HL-60 (cell line): ENCODE measurements around the gene FRAS1.

Source experiments
- POLR2AphosphoS5 ChIP-seq: IDR thresholded peaks from 2 replicates; pipeline ENCODE4 v1.6.1; 2012; ENCODE audit warnings: low read depth
- REST ChIP-seq: IDR thresholded peaks from 2 replicates; pipeline ENCODE4 v1.6.1; 2012; ENCODE audit warnings: low read depth; ENCODE audit not compliant: insufficient replicate concordance
- TF ChIP-seq, protein P1 (sequence below): IDR thresholded peaks from one replicate; pipeline ENCODE4 v1.5.1; 2011; ENCODE audit warnings: low read length, control low read depth, inconsistent platforms; ENCODE audit not compliant: insufficient read depth

GRCh38 chr4:78552389-78553042 is 495.4 kb downstream of the FRAS1 start:
- TF ChIP-seq, protein P1, sequence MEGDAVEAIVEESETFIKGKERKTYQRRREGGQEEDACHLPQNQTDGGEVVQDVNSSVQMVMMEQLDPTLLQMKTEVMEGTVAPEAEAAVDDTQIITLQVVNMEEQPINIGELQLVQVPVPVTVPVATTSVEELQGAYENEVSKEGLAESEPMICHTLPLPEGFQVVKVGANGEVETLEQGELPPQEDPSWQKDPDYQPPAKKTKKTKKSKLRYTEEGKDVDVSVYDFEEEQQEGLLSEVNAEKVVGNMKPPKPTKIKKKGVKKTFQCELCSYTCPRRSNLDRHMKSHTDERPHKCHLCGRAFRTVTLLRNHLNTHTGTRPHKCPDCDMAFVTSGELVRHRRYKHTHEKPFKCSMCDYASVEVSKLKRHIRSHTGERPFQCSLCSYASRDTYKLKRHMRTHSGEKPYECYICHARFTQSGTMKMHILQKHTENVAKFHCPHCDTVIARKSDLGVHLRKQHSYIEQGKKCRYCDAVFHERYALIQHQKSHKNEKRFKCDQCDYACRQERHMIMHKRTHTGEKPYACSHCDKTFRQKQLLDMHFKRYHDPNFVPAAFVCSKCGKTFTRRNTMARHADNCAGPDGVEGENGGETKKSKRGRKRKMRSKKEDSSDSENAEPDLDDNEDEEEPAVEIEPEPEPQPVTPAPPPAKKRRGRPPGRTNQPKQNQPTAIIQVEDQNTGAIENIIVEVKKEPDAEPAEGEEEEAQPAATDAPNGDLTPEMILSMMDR = no peak
- TF ChIP-seq POLR2AphosphoS5 (no peak), REST (no peak)
